ENCODE results near the gene SPNS3.

GRCh38 chr17:4472286-4472685 is 38.5 kb downstream of the SPNS3 start:
- TF ChIP-seq CTCF (IDR thresholded peaks at IDR 0.05; ENCODE audit: low read length) (no peak), EZH2 (IDR thresholded peaks at IDR 0.05; ENCODE audit: borderline replicate concordance, low read length) (no peak)

Measured in OCI-LY1 (cell line).